HG03342 (cell line): ENCODE results near the gene DZIP1.

Experiments used
- ATAC-seq: cut with Tn5 transposase; IDR thresholded peaks from one replicate; pipeline ENCODE4 v1.9.1; 2021; ENCODE audit warnings: mild to moderate bottlenecking, moderate library complexity; ENCODE audit not compliant: unreplicated experiment

The DZIP1 gene

DNA sequence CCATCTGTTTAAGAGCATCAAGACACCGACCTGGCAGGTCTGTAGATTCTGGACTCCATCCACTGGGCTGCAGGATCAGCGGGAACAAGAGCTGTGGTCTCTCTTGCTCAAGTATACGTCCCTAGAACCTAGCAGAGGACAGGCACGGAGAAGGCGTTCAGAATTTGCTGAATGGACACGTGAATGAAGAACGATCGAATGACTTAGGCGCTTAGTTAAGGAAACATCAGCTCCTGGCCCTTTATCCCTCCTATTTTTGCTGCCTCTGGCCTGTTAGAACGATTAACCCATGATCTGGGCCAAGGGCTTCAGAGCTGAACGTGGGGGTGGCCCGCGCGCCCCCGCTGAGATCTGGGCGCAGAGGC lies 953 bp downstream of the DZIP1 start:
- ATAC-seq = no peak

DNA sequence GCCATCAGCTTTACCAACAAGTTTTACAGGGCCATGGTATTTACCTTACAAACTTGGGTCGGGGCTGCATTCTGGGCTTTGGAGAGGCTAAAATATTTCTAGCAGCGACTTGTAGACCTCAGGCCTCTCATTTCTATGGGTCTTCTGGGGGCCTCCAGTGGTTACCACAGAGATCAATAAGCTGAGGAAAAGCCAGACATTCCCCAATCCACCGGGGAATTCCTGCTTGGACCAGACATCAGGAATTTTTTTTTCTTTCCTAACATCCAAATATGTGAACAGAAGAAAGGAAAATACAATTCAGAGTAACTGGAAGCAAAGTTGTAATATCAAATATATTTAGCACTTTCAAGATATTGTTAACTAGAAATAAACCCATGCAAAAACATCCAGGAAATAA lies 1.5 kb downstream of the DZIP1 start:
- no peak for ATAC-seq

DNA sequence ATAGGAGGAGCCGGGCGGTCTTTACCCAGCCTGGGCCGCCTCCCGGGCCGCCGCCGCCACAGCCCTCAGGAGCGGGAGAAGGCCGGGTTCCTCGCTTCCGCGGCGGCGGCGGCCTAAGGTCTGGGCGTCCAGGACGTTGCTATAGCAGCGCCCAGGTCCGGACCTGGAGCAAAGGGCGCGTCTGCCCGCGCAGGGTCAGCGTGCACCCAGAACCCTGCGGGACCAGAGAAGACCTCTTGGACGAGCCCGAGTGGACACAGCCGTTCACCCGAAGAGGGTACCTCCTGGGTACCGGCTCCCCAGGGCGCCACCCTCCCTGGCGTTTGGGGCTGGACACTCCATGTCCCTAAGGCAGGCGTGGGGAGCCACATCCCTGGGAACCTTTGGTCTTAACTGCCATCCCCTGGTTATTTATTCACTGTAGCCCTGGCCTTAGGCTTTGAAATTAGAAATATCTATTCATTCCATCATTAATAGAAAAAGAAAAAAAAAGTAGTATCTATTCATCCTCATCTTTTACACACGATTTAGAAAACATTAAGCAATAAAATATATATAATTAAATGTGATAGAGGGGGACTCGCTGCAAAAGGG lies 2.4 kb downstream of the DZIP1 start:
- no peak for ATAC-seq

DNA sequence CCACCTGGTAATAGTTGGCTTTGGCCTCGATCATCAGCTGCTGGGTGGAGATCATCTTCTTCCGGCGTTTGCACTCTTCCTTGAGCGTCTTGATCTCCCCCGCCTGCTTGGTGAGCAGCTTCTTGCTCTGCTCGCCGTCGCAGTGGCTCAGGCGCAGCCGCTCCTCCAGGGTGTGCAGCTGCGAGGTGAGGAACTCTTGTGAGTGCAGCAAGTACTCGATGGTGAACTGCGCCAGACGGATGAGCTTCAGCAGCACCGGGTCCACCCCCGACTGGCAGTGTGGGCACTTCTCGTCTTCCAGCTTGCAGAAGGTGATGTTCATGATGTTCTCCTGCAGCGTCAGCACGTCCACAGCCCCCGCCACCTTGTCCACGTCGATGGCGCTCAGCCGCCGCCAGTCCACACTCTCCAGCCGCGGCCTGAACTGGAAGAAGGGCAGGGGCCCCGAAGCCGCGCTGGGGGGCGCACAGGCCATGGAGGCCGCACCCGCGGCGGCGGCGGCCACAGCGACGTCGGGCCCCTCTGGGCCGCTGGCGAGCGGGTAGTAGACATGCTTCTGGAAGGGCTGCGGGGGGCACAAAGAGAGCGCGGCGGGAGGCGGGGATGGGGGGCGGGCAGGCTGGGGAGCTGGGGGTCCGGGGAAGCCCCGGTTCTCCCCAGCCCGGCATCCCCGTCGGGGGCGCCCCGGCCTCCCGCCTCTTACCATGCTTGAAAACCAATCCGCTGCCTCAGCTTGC lies 3.0 kb downstream of the DZIP1 start:
- no peak for ATAC-seq

DNA sequence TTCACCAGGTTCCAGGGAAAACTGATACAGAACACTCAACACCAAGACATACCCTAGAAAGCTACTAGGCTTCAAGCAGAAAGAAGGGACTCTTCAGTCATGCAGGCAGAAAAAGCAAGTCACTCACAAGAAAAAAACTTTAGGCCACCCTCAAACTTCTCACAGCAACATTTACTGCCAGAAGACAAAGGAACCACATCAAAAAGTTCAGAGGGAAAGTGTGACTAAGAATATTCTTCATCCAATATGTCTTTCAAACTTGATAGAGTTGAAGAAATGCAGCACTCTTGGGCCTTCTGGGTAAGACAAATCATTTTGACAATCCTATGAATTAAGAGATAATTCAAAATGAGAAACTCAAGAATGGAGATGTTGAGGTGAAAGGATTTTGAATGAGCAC lies 7.7 kb downstream of the DZIP1 start:
- no peak for ATAC-seq

DNA sequence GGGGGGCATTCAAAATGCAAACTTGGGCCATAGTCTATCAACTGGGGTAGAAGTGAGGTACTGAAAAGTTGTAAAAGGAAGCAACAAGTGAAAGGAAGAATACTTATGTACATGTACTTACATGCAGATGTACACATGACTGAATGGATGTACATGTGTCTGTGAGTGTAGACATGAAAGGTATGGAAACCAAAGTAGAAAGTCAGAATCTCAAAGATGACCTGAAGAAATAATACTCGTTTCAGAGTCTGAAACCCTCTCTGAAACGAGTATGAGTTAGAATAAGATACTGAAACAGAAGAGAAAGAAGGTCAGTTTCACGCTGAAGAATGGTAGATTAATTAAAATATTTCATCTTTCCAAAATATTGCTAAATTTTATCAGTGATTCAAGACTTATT lies 13.9 kb downstream of the DZIP1 start:
- no peak for ATAC-seq

- ATAC-seq = no peak
Observed at GRCh38 chr13:95629071-95629470, 15.4 kb downstream of the DZIP1 start.

- no peak for ATAC-seq
Observed at GRCh38 chr13:95628488-95628887, 16.0 kb downstream of the DZIP1 start.

- ATAC-seq = no peak
Observed at GRCh38 chr13:95627590-95627989, 16.9 kb downstream of the DZIP1 start.

DNA sequence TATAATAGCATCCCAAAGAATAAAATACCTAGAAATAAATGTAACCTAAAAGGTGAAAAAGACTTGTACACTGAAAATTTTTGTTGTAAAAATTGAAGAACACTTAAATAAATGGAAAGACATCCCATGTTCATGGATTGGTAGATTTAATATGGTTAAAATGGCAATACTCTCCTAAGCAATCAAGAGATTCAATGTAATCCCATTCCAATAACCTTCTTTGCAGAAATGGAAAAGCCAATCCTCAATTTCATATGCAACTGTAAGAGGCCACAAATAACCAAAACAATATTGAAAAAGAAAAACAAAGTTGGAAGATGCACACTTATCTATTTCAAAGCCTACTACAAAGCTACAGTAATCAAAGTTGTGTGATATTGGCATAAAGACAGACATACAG lies 17.7 kb downstream of the DZIP1 start:
- no peak for ATAC-seq

GRCh38 chr13:95624020-95624419 lies 20.5 kb downstream of the DZIP1 start:
- peak; percentile 73 for ATAC-seq

DNA sequence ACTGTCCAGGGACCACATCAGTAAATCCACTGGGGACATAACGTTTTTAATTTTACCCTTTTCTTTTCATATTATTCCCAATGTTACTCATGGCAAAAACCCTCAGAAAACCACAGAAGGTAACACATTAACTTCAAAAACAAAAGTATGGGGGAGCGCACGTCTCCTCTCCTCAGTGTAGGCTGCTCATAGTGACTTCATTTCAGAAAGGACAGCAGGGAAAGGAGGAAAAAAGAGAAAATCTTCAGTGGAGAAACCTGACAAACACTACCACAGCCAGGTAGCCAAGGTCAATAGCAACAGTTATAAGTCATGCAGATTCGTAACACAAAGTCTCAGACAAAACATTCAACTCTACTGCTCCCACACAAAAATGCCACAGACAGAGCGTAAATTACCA lies 21.4 kb downstream of the DZIP1 start:
- ATAC-seq = no peak

- ATAC-seq = no peak
Observed at GRCh38 chr13:95620825-95621498, 23.5 kb downstream of the DZIP1 start.

DNA sequence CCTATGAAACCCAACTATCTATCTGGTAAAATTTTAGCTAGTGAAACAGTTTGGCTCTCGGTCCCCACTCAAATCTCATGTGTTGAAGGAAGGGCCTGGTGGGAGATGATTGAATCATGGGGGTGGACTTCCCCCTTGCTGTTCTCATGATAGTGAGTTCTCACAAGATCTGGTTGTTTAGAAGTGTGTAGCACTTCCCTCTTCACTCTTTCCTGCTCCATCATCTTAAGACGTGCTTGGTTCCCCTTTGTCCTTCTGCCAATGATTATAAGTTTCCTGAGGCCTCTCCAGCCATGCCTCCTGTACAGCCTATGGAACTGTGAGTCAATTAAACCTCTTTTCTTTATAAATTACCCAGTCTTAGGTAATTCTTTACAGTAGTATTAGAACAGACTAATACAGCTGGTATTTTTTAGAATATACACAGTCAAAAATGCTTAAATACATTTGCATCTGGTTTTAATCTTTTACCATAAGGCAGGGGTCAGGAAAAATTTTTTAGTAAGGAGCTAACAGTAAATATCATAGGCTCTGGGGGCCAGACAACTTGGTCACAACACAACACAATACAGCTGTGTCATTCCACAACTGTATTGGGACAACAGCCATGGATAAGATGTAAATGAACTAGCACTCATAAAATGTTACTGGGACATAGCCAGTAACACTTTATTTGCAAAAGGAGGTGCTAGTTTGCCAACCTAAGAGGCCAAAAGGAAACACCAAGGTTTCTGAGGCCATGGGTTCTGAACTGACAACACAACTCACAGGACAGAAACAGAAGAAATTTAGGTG lies 24.3 kb downstream of the DZIP1 start:
- no peak for ATAC-seq

- ATAC-seq = no peak
Observed at GRCh38 chr13:95615539-95615938, 29.0 kb downstream of the DZIP1 start.

- no peak for ATAC-seq
Observed at GRCh38 chr13:95614641-95615245, 29.8 kb downstream of the DZIP1 start.

- ATAC-seq = no peak
Observed at GRCh38 chr13:95608640-95609323, 35.7 kb downstream of the DZIP1 start.

GRCh38 chr13:95607366-95607765 lies 37.1 kb downstream of the DZIP1 start:
- ATAC-seq = no peak

- no peak for ATAC-seq
Observed at GRCh38 chr13:95605448-95606125, 38.9 kb downstream of the DZIP1 start.

DNA sequence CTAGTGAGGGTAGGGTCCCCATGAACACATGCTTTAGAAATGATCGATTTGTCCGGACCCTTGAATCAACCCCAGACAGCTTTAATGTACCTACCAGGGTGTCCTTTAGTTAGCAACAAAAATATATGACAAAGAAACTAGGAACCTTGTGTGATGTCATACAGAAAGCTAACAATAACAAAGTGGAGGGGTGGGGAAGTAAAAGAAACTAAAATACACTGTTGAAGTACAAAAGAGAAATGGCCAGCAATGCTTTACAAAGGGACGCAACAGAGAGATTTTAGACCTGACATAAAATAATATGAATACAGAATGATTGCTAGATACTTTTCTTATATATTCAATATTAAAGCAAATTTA lies 40.0 kb downstream of the DZIP1 start:
- no peak for ATAC-seq
